ENCODE results near the gene RPP21. TPM values are rescaled to one million over a fixed set of nuclear protein-coding genes. Genes with fewer than 3 reads are reported as not detected.

RPP21 gene
- total and polyA plus RNA-seq, 10 of the 15 experiments (the other 5 are each of a cell fraction or from before 2014, with no cell fraction given), result 14.3 to 94.6 (median 42.1) TPM

- H3K79me2 ChIP-seq (ENCODE audit: control insufficient read depth, insufficient read depth, low read length), result peaks cover 27% of the 10 kb centered on the region
- 96% methylated on average over 3 of the region's 3 CpGs for WGBS (ENCODE audit: insufficient coverage, insufficient replicate concordance, low lambda C conversion rate, missing lambda C conversion rate)
- no peak for TF ChIP-seq TBL1XR1 (IDR thresholded peaks at IDR 0.05; ENCODE audit: low read depth, low read length)
- TF ChIP-seq KLF5 (IDR thresholded peaks at IDR 0.05; ENCODE audit: partially characterized antibody), result no peak
- no peak for TF ChIP-seq YBX1 (IDR thresholded peaks at IDR 0.05)
- no peak for TF ChIP-seq CBX5 (IDR thresholded peaks at IDR 0.05; ENCODE audit: low read depth)
- no peak for TF ChIP-seq HDAC2 (IDR thresholded peaks at IDR 0.05)
- no peak for TF ChIP-seq SIX5 (IDR thresholded peaks at IDR 0.05; ENCODE audit: low read depth, low read length, severe bottlenecking)
- no peak for TF ChIP-seq SKIL (IDR thresholded peaks at IDR 0.05; ENCODE audit: low read depth, poor library complexity, severe bottlenecking)
- no peak for TF ChIP-seq PBX3 (IDR thresholded peaks at IDR 0.05; ENCODE audit: insufficient replicate concordance, low read depth, low read length)
- no peak for TF ChIP-seq GABPA (IDR thresholded peaks at IDR 0.05; ENCODE audit: low read depth)
- TF ChIP-seq NBN (IDR thresholded peaks at IDR 0.05), result no peak
- TF ChIP-seq IRF5 (IDR thresholded peaks at IDR 0.05; ENCODE audit: borderline replicate concordance), result no peak
- TF ChIP-seq ZBTB11 (CRISPR knock-in tag; IDR thresholded peaks at IDR 0.05), result no peak
- TF ChIP-seq EGR1 (IDR thresholded peaks at IDR 0.05; ENCODE audit: borderline replicate concordance in 1 of 2, low read depth in 2 of 2, low read length in 2 of 2), result no peak
- no peak for TF ChIP-seq MEF2A (IDR thresholded peaks at IDR 0.05; ENCODE audit: insufficient read depth, low read depth, low read length)
- TF ChIP-seq SMAD1 (IDR thresholded peaks at IDR 0.05; ENCODE audit: low read depth, partially characterized antibody), result no peak
These were observed 29.8 kb upstream of the RPP21 start for GRCh38 chr6:30315156-30315555.

More at GRCh38 chr6:30315156-30315555, 29.8 kb upstream of the RPP21 start:
- FAIRE-seq (no peak), ATAC-seq (no peak), DNase-seq (ENCODE audit: low read depth, low spot score) (no peak)
- Histone ChIP-seq H3K4me2 (ENCODE audit: control insufficient read depth, insufficient read depth) (no peak overlapping the region), H2AFZ (ENCODE audit: control insufficient read depth, low read depth, low read length) (no peak overlapping the region), H3K27ac (ENCODE audit: control insufficient read depth, insufficient read depth) (no peak overlapping the region), H3K9ac (ENCODE audit: control insufficient read depth, insufficient read depth, low read length) (no peak overlapping the region), H3K9me3 (replicated peaks; ENCODE audit: control insufficient read depth, insufficient read depth, low read length) (no peaks in the 10 kb centered on the region; the same call in 2 of the 3 replicates), H4K20me1 (ENCODE audit: control insufficient read depth, insufficient read depth) (0 out of 2 replicates have a peak, but pooled peaks cover 3% of the 10 kb centered on the region), H3K36me3 (ENCODE audit: control insufficient read depth in 2 of 2, insufficient read depth in 2 of 2, low read length in 1 of 2) (peaks cover 3 to 14% of the 10 kb centered on the region in 2 experiments), H3K4me3 (no peak overlapping the region), H3K4me1 (ENCODE audit: control insufficient read depth, insufficient read depth, low read length) (no peaks in the 10 kb centered on the region), H3K27me3 (replicated peaks in 1 of 2; ENCODE audit: control insufficient read depth in 2 of 2, insufficient read depth in 2 of 2, low read length in 1 of 2) (no peaks in the 10 kb centered on the region)
- ChIA-PET RAD21 (ENCODE audit: unreplicated experiment) (interaction anchor here (1.3 kb wide), 1 partner anchor 96 kb away, joined by 3 read pairs; no protein-coding TSS in a partner anchor), POLR2A (interaction anchor here (0.9 to 2.4 kb wide), 2 partner anchors 9 to 17 kb away, joined by 3 to 14 read pairs; no protein-coding TSS in a partner anchor), SMC1A (ENCODE audit: uncharacterized antibody, unreplicated experiment) (interaction anchor here (0.9 to 2.5 kb wide), 5 partner anchors 10 to 80 kb away, joined by 3 to 9 read pairs (median 4); no protein-coding TSS in a partner anchor), CTCF (interaction anchor here (2.7 kb wide), 1 partner anchor 77 kb away, joined by 10 read pairs; no protein-coding TSS in a partner anchor)
- no TSS peak for BruUV-seq (replicated peaks)
- intact Hi-C loops (cut with micrococcal nuclease; ENCODE audit: unreplicated experiment), result no loop called here
- in situ Hi-C loops (cut with MboI), result no loop called here
